ENCODE results near the gene NHEJ1. TPM values are rescaled to one million over a fixed set of nuclear protein-coding genes. Genes with fewer than 3 reads are reported as not detected.

NHEJ1 gene
- total RNA-seq, 1 donor: 24.2 TPM

DNA sequence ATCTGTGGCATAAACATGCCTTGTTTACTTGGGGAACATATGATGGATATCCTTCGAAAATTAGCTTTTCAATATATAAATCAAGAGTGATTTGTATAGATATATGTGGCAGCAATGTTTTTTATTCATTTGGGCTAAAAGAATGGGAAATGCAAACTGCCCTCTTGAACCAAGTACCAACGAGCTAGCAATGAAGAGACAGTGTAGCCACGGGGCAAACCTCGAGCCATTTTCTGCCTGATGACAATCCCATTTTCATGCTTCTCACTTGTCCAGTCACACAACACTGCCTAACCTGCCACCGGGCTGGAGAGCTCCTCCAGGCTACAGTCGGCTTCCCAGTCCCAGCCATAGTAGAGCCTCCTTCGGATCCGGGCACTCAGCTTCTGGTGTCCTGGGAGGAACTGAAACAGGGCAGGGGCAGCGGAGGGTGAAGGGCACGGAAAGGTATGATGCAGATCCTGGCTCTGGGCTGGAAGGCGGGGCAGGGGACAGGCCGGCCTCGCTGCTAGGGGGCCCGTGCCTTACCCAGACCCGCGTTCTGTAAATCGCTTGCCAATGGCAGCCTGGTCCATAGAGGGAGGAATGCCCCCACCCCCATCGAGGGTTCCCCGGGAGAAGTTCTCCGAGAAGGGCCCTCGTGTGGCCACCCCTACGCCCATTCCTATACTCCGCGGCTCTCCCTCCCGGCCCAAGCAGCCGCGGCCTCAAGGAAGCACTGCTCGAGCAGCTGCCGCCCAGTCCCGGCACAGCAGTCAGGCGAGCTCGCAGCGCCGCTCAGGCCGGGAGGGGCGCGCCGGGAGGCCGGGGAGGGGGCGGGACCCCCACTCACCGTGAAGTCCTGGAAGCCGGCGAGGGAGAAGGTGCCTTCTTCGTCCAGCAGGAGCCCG is 15.6 kb upstream of the NHEJ1 start:
- peak; percentile 28 for DNase-seq (ENCODE audit: low read depth)
- no peak for TF ChIP-seq CTCF (IDR thresholded peaks at IDR 0.05; ENCODE audit: insufficient read depth, low read depth, low read length)
- peak overlapping the region; percentile 83 for H3K4me3 ChIP-seq (ENCODE audit: low read depth, low read length)

DNA sequence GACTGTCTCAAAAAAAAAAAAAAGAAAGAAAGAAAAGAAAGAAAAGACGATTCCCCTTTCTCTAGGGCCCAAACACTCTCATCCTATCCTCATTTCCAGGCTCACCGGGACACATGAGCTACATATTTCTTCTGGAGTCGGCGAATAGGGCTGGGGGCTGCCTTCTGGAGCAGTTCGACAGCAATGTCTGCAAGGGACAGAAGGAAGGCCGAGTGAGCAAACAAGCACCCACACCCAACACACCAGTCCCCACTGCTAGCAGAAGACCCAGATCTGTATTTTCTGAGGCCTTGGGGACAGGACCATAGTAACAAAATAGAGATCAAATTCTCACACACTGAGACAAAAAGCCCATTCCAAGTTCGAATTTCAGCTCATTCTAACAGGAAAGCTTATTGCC is 14.9 kb upstream of the NHEJ1 start:
- H3K4me3 ChIP-seq (ENCODE audit: low read depth, low read length): no peak overlapping the region
- no peak for DNase-seq (ENCODE audit: low read depth)
- TF ChIP-seq CTCF (IDR thresholded peaks at IDR 0.05; ENCODE audit: insufficient read depth, low read depth, low read length): no peak

GRCh38 chr2:219174801-219175200 is 14.2 kb upstream of the NHEJ1 start:
- H3K4me3 ChIP-seq (ENCODE audit: low read depth, low read length): no peak overlapping the region
- DNase-seq (ENCODE audit: low read depth): no peak
- no peak for TF ChIP-seq CTCF (IDR thresholded peaks at IDR 0.05; ENCODE audit: insufficient read depth, low read depth, low read length)

DNA sequence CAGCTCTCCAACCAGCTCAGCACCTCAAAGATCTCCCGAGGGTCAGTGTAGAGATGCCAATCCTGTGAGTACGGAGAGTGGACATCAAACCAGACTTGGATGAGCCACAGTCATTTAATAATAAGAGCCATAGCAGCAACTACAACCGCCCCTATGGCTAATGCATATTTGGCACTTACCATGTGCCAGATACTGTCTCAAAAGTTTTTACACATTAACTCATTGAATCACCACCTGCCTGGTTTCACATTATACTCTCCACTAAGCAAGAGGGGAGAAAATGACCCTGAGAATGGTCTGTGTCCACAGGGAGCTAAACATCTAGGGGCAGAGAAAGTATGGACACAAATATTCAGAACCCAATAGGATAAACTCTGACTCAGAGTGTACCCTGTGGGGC is 13.5 kb upstream of the NHEJ1 start:
- no peak overlapping the region for H3K4me3 ChIP-seq (ENCODE audit: low read depth, low read length)
- no peak for DNase-seq (ENCODE audit: low read depth)
- TF ChIP-seq CTCF (IDR thresholded peaks at IDR 0.05; ENCODE audit: insufficient read depth, low read depth, low read length): no peak

DNA sequence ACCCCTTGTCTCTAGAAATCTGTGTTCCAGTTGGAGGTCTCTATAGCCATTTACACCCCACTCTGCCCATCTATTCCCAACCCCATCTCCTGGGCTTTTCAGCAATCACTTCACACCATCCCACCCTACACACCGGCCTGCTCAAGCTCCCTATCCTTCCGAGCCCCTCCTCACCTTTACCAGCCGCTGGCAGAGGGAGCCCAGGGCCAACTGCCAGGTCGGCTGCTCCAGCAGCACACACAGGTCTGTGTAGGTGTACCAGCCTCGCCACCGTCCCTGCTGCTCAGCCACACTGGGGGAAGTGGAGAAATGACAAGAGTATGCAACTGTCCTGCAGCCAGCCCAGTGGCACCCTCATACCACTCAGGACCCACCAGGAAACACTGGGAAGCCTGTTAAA is 12.6 kb upstream of the NHEJ1 start:
- no peak overlapping the region for H3K4me3 ChIP-seq (ENCODE audit: low read depth, low read length)
- TF ChIP-seq CTCF (IDR thresholded peaks at IDR 0.05; ENCODE audit: insufficient read depth, low read depth, low read length): no peak
- no peak for DNase-seq (ENCODE audit: low read depth)

DNA sequence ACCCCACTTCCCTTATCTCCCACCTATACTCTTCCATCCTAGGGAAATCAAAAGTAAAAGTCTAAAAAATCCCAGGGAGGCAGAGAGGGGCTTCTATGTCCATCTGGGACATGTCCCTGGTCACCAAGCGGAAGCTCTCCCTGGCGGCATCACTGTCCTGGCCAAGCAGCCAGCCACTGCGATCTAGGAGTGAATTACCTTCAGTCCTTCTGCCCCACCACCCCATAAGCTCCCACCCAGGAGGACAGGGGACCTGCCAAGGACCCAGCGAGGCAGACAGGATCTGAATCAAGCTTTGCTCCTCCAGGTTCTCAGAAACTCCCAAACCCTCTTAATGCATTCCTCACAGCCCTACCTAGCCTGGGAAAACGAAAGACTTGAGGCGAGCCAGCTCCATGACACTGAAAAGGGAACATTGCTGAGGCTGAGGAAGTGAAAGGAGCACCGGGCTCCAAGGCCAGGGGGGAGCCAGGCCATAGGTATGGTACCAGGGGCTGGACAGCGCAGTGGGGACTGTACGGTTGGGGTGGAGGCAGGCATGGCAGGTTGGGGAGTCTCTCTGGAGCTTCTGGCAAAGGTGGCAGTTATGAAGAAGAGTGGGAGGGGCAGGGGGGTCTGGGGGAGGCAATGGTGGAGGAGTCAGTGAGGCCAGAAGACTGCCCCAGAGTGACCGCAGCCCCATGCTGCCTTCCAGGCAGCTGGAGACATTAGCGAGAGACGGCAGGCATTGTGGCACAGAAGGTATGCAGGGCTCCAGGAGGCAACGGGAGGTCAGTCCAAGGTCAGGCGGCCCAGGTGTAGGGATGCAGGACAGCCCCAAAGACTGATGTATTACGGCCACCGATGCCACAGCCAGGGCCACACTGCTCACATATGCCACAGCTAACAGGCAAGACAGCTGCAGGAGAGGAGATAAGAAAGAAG is 11.9 kb upstream of the NHEJ1 start:
- TF ChIP-seq CTCF (IDR thresholded peaks at IDR 0.05; ENCODE audit: insufficient read depth, low read depth, low read length): no peak
- no peak overlapping the region for H3K4me3 ChIP-seq (ENCODE audit: low read depth, low read length)
- DNase-seq (ENCODE audit: low read depth): no peak

All from fibroblast of villous mesenchyme (primary cell).